NCI-H460 (cell line): ENCODE measurements around the gene PCGF6. TPM values are rescaled to one million over a fixed set of nuclear protein-coding genes. Genes with fewer than 3 reads are reported as not detected.
"Not testable (repeated sequence)": the region's sequence is repeated elsewhere in the genome, so short reads cannot be mapped to it uniquely, and the experiment has no call there.

Experiments used
- DNase-seq: peaks from one replicate; pipeline ENCODE4 v3.0.0-alpha.2; 2016; ENCODE audit warnings: low read depth; ENCODE audit errors: extremely low read depth
- small RNA-seq, 2 experiments: library from RNA; depleted of rRNA; stranded (forward); fragments of <200 nt; gene quantifications; one replicate each; pipeline ENCODE3, GENCODE V24; 2014
- total RNA-seq: library from RNA; depleted of rRNA; stranded (reverse); fragments of >200 nt; shearing (Covaris generic); gene quantifications from 2 replicates; pipeline ENCODE4 v1.2.3, GENCODE V29; 2014; rRNA removed

The PCGF6 gene
- total RNA-seq, 1 experiment from 2014 or later: 15.3 TPM

DNA sequence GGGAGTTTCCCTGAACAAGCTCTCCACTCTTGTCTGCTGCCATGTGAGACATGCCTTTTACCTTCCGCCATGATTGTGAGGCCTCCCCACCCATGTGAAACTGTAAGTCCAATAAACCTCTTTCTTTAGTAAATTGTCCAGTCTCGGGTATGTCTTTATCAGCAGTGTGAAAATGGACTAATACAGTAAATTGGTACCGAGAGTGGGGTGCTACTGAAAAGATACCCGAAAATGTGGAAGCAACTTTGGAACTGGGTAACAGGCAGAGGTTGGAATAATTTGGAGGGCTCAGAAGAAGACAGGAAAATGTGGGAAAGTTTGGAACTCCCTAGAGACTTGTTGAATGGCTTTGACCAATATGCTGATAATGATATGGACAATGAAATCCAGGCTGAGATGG is 92.0 kb downstream of the PCGF6 start:
- DNase-seq: not testable (repeated sequence)

GRCh38 chr10:103257812-103258211 is 93.1 kb downstream of the PCGF6 start:
- DNase-seq: no peak

GRCh38 chr10:103256613-103257012 is 94.3 kb downstream of the PCGF6 start:
- no peak for DNase-seq

- DNase-seq: no peak
Measured at GRCh38 chr10:103254538-103255325, 96.2 kb downstream of the PCGF6 start.

DNA sequence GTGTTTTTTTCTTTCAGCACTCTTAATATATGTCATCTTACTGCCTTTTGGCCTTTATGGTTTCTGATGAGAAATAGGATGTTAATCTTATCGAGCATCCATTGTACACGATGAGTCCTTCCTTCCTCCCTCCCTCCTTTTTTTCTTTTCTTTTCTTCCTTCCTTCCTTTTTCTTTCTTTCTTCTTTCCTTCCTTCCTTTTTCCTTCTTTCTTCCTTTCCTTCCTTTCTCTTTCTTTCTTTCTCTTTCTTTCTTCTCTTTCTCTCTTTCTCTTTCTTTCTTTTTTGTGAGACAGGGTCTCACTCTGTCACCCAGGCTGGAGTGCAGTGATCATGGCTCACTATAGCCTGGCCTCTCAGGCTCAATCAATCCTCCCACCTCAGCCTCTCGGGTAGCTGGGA is 96.8 kb downstream of the PCGF6 start:
- DNase-seq: no peak

Small RNA genes lying within 50 kb of the gene (small RNA-seq; reads per million reads assigned to genes)
- gene RNU11-3P: 0 reads per million in 2 experiments

Other genes with a start within 250 kb of the PCGF6 start
- gene NT5C2, start 157.9 kb downstream of the PCGF6 start, total RNA-seq: 170 and 220 TPM in 2 replicates
- 0.17 and 0.29 TPM in 2 replicates for gene RPEL1, start 105.3 kb downstream of the PCGF6 start, total RNA-seq
- not detected in 2 replicates for gene INA, start 74.0 kb downstream of the PCGF6 start, total RNA-seq
- gene TAF5, start 16.8 kb upstream of the PCGF6 start, total RNA-seq: 9.1 and 9.8 TPM in 2 replicates
- 409 and 479 TPM in 2 replicates for gene ATP5MK, start 45.3 kb upstream of the PCGF6 start, total RNA-seq
- gene PDCD11, start 45.5 kb upstream of the PCGF6 start, total RNA-seq: 45.6 and 51.4 TPM in 2 replicates
- gene CALHM2, start 101.2 kb upstream of the PCGF6 start, total RNA-seq: 16.6 and 18.1 TPM in 2 replicates
- not detected in 2 replicates for gene CALHM1, start 107.8 kb upstream of the PCGF6 start, total RNA-seq
- not detected in 2 replicates for gene CALHM3, start 128.1 kb upstream of the PCGF6 start, total RNA-seq
- 0.14 TPM in 1 of 2 replicates, not detected in the other for gene NEURL1, start 142.6 kb upstream of the PCGF6 start, total RNA-seq